K562 treated with DMSO at 1 percent for 24 hours (cell line): Measurements from ENCODE around the gene UBAC2. TPM values are rescaled to one million over a fixed set of nuclear protein-coding genes. Genes with fewer than 3 reads are reported as not detected.

ENCODE experiments used
- total RNA-seq: library from RNA; unstranded; fragments of 300-600 nt; gene quantifications from 2 replicates; pipeline ENCODE4 v1.2.3, GENCODE V29; 2022; ENCODE audit warnings: low read depth; ENCODE audit not compliant: insufficient read depth

Gene UBAC2
- total RNA-seq = 41.6 and 43.6 TPM in 2 replicates

GRCh38 chr13:99200432-99201167 lies at the start of gene UBAC2:
Gene UBAC2 (plus strand): TSS chr13:99200854. CDS start chr13:99200909, 55 bp downstream.

GRCh38 chr13:99258210-99258860 lies 57.7 kb downstream of the UBAC2 start, which contains the start of gene GPR18:
Gene GPR18 (minus strand): TSS chr13:99258379. CDS start chr13:99255872, 2,507 bp downstream.

GRCh38 chr13:99307247-99307646 lies 106.6 kb downstream of the UBAC2 start, which contains the start of gene GPR183:
Gene GPR183 (minus strand): TSS chr13:99307399. CDS start chr13:99296145, 11,254 bp downstream.

Other genes starting within 250 kb of the UBAC2 start
- gene DOCK9, start 222.8 kb upstream of the UBAC2 start, total RNA-seq = 15.5 and 24.4 TPM in 2 replicates
- not detected in 2 replicates for gene GPR18, start 57.5 kb downstream of the UBAC2 start, total RNA-seq
- not detected in 2 replicates for gene GPR183, start 106.5 kb downstream of the UBAC2 start, total RNA-seq